ENCODE results near the gene PLA2G4B.

DNA sequence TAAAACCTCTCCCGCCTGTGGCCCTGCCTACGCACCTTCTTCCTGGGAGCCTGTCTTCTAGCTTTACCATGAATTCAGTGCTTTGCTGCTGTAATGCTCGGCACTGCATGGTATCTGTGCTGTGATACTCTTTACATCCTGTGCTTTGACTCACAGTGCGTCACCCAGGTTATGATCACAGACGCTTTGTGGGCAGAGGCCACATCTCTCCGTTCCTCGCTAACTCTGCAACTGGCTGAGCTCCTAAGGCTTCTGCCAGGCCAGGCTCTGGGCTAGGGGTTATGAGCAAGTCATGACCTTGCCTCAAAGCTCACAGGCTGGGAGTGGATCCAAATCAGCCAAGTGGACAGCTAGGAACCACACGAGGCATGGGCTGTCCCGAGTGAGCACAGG, 32.0 kb downstream of the PLA2G4B start:
- TF ChIP-seq, protein P1, sequence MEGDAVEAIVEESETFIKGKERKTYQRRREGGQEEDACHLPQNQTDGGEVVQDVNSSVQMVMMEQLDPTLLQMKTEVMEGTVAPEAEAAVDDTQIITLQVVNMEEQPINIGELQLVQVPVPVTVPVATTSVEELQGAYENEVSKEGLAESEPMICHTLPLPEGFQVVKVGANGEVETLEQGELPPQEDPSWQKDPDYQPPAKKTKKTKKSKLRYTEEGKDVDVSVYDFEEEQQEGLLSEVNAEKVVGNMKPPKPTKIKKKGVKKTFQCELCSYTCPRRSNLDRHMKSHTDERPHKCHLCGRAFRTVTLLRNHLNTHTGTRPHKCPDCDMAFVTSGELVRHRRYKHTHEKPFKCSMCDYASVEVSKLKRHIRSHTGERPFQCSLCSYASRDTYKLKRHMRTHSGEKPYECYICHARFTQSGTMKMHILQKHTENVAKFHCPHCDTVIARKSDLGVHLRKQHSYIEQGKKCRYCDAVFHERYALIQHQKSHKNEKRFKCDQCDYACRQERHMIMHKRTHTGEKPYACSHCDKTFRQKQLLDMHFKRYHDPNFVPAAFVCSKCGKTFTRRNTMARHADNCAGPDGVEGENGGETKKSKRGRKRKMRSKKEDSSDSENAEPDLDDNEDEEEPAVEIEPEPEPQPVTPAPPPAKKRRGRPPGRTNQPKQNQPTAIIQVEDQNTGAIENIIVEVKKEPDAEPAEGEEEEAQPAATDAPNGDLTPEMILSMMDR (IDR thresholded peaks at IDR 0.05; ENCODE audit: low read depth, low read length) = no peak
- no peak for TF ChIP-seq EZH2phosphoT487 (IDR thresholded peaks at IDR 0.05; ENCODE audit: low read depth)
